NB4 (cell line): ENCODE measurements around the gene MRPL28.

Source experiments
- DNase-seq: peaks from one replicate; pipeline ENCODE4 v3.0.0; 2010; ENCODE audit warnings: low read depth
- H3K4me3 ChIP-seq: one replicate; pipeline ENCODE4 v1.5.1; 2011; ENCODE audit warnings: mild to moderate bottlenecking, low read depth, low read length, moderate library complexity
- MAX ChIP-seq: IDR thresholded peaks from 2 replicates; pipeline ENCODE4 v1.6.1; 2011; ENCODE audit warnings: low read depth, low read length
- MYC ChIP-seq: IDR thresholded peaks from 2 replicates; pipeline ENCODE4 v1.6.1; 2011; ENCODE audit warnings: low read depth, low read length
- POLR2A ChIP-seq: IDR thresholded peaks from 2 replicates; pipeline ENCODE4 v1.6.1; 2011; ENCODE audit warnings: mild to moderate bottlenecking; ENCODE audit not compliant: insufficient read length; ENCODE audit errors: extremely low read depth
- TF ChIP-seq, protein P1 (sequence below): IDR thresholded peaks from one replicate; pipeline ENCODE4 v1.5.1; 2012; ENCODE audit warnings: low read depth, low read length

The MRPL28 gene

DNA sequence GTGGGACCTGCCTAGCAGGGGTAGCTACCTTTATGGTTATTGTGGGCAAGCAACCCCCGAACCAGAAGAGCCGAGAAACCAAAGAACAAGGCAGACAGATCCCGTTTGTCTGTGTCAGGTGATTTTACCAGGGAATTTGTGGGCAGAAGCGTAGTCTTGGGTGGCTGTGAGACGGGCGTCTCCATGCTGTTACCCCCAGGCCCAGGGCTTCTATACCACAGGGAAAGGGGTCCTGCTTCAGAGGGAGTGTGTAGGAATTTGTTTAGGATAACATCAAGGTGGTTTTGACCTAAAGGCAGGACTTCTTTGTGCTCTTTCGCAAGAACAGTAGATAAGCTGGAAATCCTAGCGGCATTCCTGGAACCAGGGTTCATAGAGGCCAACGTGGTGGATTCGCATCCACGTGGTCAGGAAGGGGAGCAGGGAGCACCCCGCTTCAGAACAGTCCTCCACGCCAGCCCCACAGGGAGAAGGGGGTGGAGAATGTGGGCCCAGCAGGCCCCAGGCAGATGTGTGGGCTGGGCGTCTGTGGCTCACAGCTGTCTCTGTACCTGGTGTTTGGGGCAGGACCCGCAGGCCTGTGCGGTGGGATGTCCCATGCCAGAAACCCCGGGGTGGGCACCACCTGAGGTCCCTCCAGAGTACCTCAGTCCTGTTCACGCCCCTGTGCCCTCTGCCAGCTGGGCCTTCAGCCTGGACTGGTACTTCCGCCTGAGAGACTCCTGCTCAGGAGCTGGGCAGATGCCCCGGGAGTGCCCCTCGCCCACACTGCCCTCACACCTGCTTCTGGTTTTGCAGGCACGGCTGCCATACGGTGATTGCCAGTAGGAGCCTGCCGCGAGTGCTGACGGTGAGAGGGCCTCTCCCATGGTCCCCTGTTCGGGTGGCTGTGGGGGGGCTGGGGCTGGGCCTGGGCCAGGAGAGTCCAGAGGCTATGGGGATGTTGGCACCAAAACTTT is 35.5 kb upstream of the MRPL28 start:
- TF ChIP-seq, protein P1, sequence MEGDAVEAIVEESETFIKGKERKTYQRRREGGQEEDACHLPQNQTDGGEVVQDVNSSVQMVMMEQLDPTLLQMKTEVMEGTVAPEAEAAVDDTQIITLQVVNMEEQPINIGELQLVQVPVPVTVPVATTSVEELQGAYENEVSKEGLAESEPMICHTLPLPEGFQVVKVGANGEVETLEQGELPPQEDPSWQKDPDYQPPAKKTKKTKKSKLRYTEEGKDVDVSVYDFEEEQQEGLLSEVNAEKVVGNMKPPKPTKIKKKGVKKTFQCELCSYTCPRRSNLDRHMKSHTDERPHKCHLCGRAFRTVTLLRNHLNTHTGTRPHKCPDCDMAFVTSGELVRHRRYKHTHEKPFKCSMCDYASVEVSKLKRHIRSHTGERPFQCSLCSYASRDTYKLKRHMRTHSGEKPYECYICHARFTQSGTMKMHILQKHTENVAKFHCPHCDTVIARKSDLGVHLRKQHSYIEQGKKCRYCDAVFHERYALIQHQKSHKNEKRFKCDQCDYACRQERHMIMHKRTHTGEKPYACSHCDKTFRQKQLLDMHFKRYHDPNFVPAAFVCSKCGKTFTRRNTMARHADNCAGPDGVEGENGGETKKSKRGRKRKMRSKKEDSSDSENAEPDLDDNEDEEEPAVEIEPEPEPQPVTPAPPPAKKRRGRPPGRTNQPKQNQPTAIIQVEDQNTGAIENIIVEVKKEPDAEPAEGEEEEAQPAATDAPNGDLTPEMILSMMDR = no peak
- TF ChIP-seq MAX (no peak), MYC (no peak), POLR2A (no peak)
- no peak for DNase-seq
- no peak overlapping the region for H3K4me3 ChIP-seq

DNA sequence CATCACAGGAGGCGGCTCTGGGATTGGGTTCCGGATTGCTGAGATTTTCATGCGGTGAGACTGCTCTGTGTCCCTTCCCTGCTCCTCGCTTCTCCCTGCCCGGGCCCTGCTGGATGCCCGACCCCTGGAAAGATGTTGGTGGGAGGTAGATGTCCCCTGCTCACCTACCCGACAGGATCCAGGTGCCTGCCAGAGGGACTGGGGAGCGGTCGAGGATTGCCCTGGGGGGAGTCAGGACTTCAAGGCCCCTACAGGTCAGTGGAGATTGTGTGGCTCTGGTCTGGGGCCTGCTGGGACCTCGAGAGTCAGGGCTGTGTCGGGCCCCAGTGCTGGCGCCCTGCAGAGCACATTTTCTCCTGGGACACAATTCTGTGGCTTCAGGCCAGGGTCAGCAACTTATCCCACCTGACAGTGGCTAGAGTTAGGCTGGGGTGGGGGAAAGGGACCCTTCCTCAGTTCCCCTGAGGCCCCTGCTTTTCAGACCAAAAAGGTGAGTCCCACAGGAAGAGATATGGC is 34.7 kb upstream of the MRPL28 start:
- no peak overlapping the region for H3K4me3 ChIP-seq
- TF ChIP-seq POLR2A = no peak
- no peak for TF ChIP-seq MAX
- no peak for TF ChIP-seq MYC
- TF ChIP-seq, protein P1 = no peak

DNA sequence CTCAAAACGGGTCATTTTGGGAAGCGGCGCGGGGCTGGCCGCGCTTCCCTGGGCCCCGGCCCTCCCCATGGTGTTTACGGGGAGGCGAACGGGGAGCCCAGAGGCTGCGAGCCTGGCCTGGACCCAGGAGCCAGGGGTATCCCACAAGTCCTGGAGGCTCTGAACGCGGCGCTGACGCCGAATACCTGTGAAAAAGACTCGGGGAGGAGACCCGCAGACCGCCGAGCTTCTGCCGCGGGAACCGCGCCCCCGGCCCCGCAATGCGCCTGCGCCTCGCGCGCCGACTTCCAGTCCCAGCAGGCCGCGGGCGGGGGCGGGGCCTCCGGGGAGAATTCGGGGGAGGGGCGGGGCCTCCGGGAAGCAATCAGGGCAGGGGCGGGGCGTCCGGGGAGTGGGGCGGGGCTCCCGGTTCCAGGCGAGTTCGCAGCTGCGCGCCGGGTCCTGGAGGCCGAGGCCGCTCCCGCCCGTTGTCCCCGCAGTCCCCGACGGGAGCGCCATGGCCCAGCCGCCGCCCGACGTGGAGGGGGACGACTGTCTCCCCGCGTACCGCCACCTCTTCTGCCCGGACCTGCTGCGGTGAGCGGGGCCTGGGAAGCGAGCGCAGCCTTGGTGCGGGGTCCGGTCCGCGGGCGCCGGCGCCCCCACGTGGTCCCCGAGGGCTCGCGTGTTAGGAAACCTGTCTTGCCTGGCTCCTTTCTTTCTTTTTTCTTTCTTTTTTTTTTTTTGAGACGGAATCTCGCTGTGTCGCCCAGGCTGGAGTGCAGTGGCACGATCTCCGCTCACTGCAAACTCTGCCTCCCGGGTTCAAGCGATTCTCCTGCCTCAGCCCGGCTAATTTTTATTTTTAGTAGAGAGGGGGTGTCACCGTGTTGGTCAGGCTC is 31.4 kb upstream of the MRPL28 start, which contains the start of gene DECR2:
Gene DECR2 (plus strand): TSS at position 418 of the 881 bp plus-strand sequence. CDS start 79 bp downstream, at position 497.
- peak; percentile 86 for DNase-seq
- 0 out of 2 replicates have a peak, but pooled peaks have one; percentile 17 for TF ChIP-seq MYC
- TF ChIP-seq, protein P1 = peak; percentile 23
- TF ChIP-seq POLR2A = peak; percentile 66
- peak; percentile 74 for TF ChIP-seq MAX
- H3K4me3 ChIP-seq = peak within 1 kb of the TSS; percentile 64

More for the DNA sequence above, 34.7 kb upstream of the MRPL28 start:
- no peak for DNase-seq

DNA sequence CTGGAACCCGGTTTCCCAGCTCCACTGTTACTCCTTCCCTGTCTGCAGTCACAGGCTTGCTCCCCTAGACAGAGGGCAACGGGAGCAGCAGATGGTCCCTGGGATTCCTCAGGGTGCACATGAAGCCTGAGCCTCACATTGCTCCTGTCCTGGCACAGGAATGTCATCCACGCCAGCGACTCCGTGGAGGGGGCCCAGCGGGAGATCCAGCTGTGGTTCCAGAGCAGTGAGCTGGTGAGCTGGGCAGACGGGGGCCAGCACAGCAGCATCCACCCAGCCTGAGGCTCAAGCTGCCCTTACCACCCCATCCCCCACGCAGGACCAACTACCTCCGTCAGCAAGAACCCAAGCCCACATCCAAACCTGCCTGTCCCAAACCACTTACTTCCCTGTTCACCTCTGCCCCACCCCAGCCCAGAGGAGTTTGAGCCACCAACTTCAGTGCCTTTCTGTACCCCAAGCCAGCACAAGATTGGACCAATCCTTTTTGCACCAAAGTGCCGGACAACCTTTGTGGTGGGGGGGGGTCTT is 29.8 kb upstream of the MRPL28 start:
- no peak for DNase-seq
- peak overlapping the region; percentile 64 for H3K4me3 ChIP-seq
- TF ChIP-seq POLR2A (no peak), MAX (no peak), MYC (no peak)
- TF ChIP-seq, protein P1 = no peak

- TF ChIP-seq, protein P1 = no peak
- no peak for TF ChIP-seq MAX
- no peak for TF ChIP-seq MYC
- TF ChIP-seq POLR2A = no peak
- DNase-seq = no peak
- H3K4me3 ChIP-seq = no peak overlapping the region
Observed at GRCh38 chr16:399340-400019, 29.1 kb upstream of the MRPL28 start.
